B cell (primary cell): ENCODE data around the gene UPF1. TPM values are rescaled to one million over a fixed set of nuclear protein-coding genes. Genes with fewer than 3 reads are reported as not detected.

Experiments used
- ATAC-seq: fragments of 200-7000 bp; cut with Tn5 transposase; one replicate; pipeline ENCODE4 v1.10.0; 2021; ENCODE audit warnings: low read depth, mild to moderate bottlenecking, moderate number of reproducible peaks, moderate library complexity
- CTCF ChIA-PET: fragments of 350-600 bp; sonication (Branson Sonifier 250); formaldehyde crosslinking; loops from one replicate; lab custom pipeline; 2021; ENCODE audit warnings: antibody characterized with exemption, inconsistent platforms; lab: Charles Lee
- POLR2A ChIA-PET: fragments of 350-600 bp; sonication (Branson Sonifier 250); formaldehyde crosslinking; loops from one replicate; lab custom pipeline; 2021; ENCODE audit warnings: antibody characterized with exemption; lab: Charles Lee
- DNase-seq: peaks from one replicate; pipeline ENCODE4 v3.0.0; 2013
- H2AFZ ChIP-seq: 2 replicates; pipeline ENCODE4 v1.6.1; 2012; ENCODE audit warnings: mild to moderate bottlenecking, low read depth, low read length; ENCODE audit not compliant: insufficient read depth, poor library complexity, severe bottlenecking
- H3K27ac ChIP-seq, 2 donors: 1 replicate in 1 of 2; 2 replicates in 1 of 2; pipeline ENCODE4 v1.5.1; 2012 to 2013; ENCODE audit warnings: low read length in 2 of 2, mild to moderate bottlenecking in 2 of 2, moderate library complexity in 1 of 2
- H3K27me3 ChIP-seq, 4 experiments: fragments of 200-600 bp in 1 of 4; sonication (generic) in 1 of 4; replicated peaks in 1 of 4; 1 replicate in 2 of 4; 2 replicates in 2 of 4; pipeline versions ENCODE4 v1.6.1 to v1.7.0; 2013 to 2016; ENCODE audit warnings: low read length in 3 of 4, mild to moderate bottlenecking in 2 of 4, mixed read lengths in 1 of 4, moderate library complexity in 1 of 4; ENCODE audit not compliant: insufficient read depth in 4 of 4, control insufficient read depth in 3 of 4; ENCODE audit errors: control extremely low read depth in 1 of 4
- H3K36me3 ChIP-seq, 2 experiments: replicated peaks in 1 of 2; 1 replicate in 1 of 2; 2 replicates in 1 of 2; pipeline versions ENCODE4 v1.6.1 to v1.7.1; 2013; ENCODE audit warnings: low read length in 1 of 2; ENCODE audit not compliant: insufficient read depth in 2 of 2, control insufficient read depth in 1 of 2; ENCODE audit errors: control extremely low read depth in 1 of 2, extremely low read depth in 1 of 2
- H3K4me1 ChIP-seq, 2 donors: fragments of 200-600 bp in 1 of 2; sonication (generic) in 1 of 2; 1 replicate in 1 of 2; 2 replicates in 1 of 2; pipeline versions ENCODE4 v1.5.1 to v1.6.1; 2013 to 2017; ENCODE audit warnings: low read length in 2 of 2; ENCODE audit not compliant: control insufficient read depth in 2 of 2, insufficient read depth in 2 of 2
- H3K4me2 ChIP-seq: replicated peaks from 2 replicates; pipeline ENCODE3; 2012; ENCODE audit warnings: mild to moderate bottlenecking, low read depth, low read length; ENCODE audit not compliant: poor library complexity, severe bottlenecking
- H3K4me3 ChIP-seq, 5 experiments: fragments of 200-600 bp in 1 of 5; sonication (generic) in 1 of 5; 1 replicate in 3 of 5; 2 replicates in 2 of 5; pipeline versions ENCODE4 v1.5.1 to v1.7.0; 2011 to 2016; ENCODE audit warnings: low read length in 4 of 5, mild to moderate bottlenecking in 4 of 5, low read depth in 2 of 5, control low read depth in 1 of 5, moderate library complexity in 1 of 5; ENCODE audit not compliant: insufficient read depth in 1 of 5; ENCODE audit errors: control extremely low read depth in 1 of 5, extremely low read depth in 1 of 5
- H3K79me2 ChIP-seq: fragments of 200-600 bp; sonication (generic); one replicate; pipeline ENCODE4 v1.6.0; 2016; ENCODE audit warnings: low read length; ENCODE audit not compliant: control insufficient read depth, insufficient read depth
- H3K9ac ChIP-seq: fragments of 200-600 bp; sonication (generic); 2 replicates; pipeline ENCODE4 v1.6.1; 2017; ENCODE audit warnings: mild to moderate bottlenecking, low read length, moderate library complexity
- H3K9me3 ChIP-seq, 3 donors: one replicate each; pipeline versions ENCODE4 v1.6.1 to v1.7.1; 2013; ENCODE audit warnings: low read length in 2 of 3; ENCODE audit not compliant: control insufficient read depth in 2 of 3, insufficient read depth in 1 of 3; ENCODE audit errors: control extremely low read depth in 1 of 3
- H4K20me1 ChIP-seq: 2 replicates; pipeline ENCODE4 v1.6.0; 2012; ENCODE audit warnings: mild to moderate bottlenecking, low read length; ENCODE audit not compliant: insufficient read depth, control insufficient read depth, poor library complexity, severe bottlenecking
- H3K27ac Mint-ChIP-seq: one replicate; pipeline ENCODE4 v1.8.0; 2021; ENCODE audit warnings: mixed read lengths
- H3K27me3 Mint-ChIP-seq: one replicate; pipeline ENCODE4 v1.8.0; 2021; ENCODE audit warnings: mixed read lengths
- H3K4me1 Mint-ChIP-seq: one replicate; pipeline ENCODE4 v1.8.0; 2021; ENCODE audit warnings: mixed read lengths
- H3K4me3 Mint-ChIP-seq: one replicate; pipeline ENCODE4 v1.8.0; 2021; ENCODE audit warnings: mixed read lengths
- H3K9me3 Mint-ChIP-seq: one replicate; pipeline ENCODE4 v1.8.0; 2022; ENCODE audit warnings: mixed read lengths; ENCODE audit not compliant: insufficient read depth
- CTCF ChIP-seq: fragments of 200-600 bp; IDR thresholded peaks from one replicate; pipeline ENCODE4 v1.8.0; 2022; ENCODE audit warnings: antibody characterized with exemption, mild to moderate bottlenecking
- EZH2 ChIP-seq: IDR thresholded peaks from 2 replicates; pipeline ENCODE4 v1.6.1; 2012; ENCODE audit warnings: borderline replicate concordance, low read depth, mild to moderate bottlenecking, moderate library complexity, low read length; ENCODE audit not compliant: insufficient read depth, poor library complexity, severe bottlenecking
- WGBS: methylation state at CpG from one replicate; pipeline ENCODE4 v1.1.5; 2013; ENCODE audit warnings: missing lambda C conversion rate; ENCODE audit not compliant: insufficient coverage; 5-methylcytosine and 5-hydroxymethylcytosine counted together
- intact Hi-C: fragments of 100-400 bp; cut with micrococcal nuclease; formaldehyde crosslinking; loops from one replicate; pipeline ENCODE4 v1.10.0; 2022
- polyA plus RNA-seq: library from polyadenylated mRNA; depleted of rRNA; stranded (reverse); fragments of >200 nt; gene quantifications from 2 replicates; pipeline ENCODE4 v1.2.3, GENCODE V29; 2012
- total RNA-seq, 2 donors: library from RNA; stranded (reverse); fragments of 120-200 nt in 1 of 2; gene quantifications; 1 replicate in 1 of 2; 2 replicates in 1 of 2; pipeline versions ENCODE4 v1.2.3 to v1.2.4, GENCODE V29; 2013 to 2022

Gene UPF1
- total and polyA plus RNA-seq, 2 donors (not counting 1 experiment from before 2014, with no cell fraction given): 51.9 to 98.6 TPM

DNA sequence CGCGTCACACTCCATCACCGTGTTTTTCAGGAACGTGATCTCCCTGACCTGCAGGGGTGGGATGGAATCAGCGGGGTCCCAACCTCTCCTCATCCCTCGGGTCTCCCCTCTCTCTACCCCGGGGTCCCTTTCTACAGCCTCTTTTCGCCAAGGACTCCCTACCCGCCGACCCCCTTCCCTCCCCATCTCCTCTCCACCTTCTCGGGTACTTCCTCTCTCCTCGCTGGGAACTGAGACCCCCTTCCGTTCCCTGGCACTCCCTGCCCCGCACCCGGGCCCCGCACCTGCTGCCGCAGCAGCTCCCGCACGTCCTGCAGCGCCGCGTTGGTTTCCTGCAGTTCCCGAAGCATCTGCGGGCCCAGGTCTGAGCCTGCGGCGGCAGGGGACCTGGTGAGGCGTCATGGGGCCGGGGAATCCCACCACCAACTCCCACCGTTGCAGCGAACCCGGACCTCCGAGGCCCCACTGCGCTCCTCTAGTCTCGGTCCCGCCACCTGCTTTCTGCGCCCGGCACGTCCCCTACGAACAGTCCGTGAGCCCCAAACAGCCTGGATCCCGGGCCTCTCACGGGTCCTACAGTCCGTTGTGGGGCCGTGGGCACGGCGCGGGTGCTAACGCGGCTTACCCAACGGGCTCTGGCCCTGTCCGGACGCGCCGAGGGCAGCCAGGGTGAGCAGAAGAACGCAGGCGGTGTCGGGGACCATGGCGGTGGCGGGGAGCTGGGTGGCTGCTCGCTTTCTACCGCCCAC, 41.0 kb upstream of the UPF1 start, which contains the start of gene COMP:
Gene COMP, minus strand, starts transcription at position 740 of the 749 bp plus-strand sequence. Its CDS starts 36 bp downstream, at position 704.
- H3K4me3 ChIP-seq: peak within 1 kb of the TSS in 4 of 5 experiments; percentile 17 to 53 (median 38)
- no peaks in the 10 kb centered on the region for H3K36me3 ChIP-seq
- H3K27ac Mint-ChIP-seq: peak within 1 kb of the TSS; percentile 67
- peaks cover 40% of the 10 kb centered on the region for H3K4me1 Mint-ChIP-seq
- DNase-seq (peak; percentile 60), ATAC-seq (peak; percentile 18)
- no peaks in the 10 kb centered on the region for H3K9me3 Mint-ChIP-seq
- H3K27ac ChIP-seq: no peak within 1 kb of the TSS
- H3K79me2 ChIP-seq: no peaks in the 10 kb centered on the region
- WGBS: 4% methylated on average over 61 of the region's 61 CpGs
- H3K4me3 Mint-ChIP-seq: peak within 1 kb of the TSS; percentile 92
- H3K9ac ChIP-seq: peak within 1 kb of the TSS; percentile 59
- peaks cover 54% of the 10 kb centered on the region for H3K27me3 Mint-ChIP-seq
- intact Hi-C loops: no loop called here
- H3K9me3 ChIP-seq: peaks cover 0 to 49% (median 0%) of the 10 kb centered on the region in 3 donors
- peak within 1 kb of the TSS; percentile 91 for H3K4me2 ChIP-seq
- peaks cover 40 to 42% of the 10 kb centered on the region in 2 donors for H3K4me1 ChIP-seq
- ChIA-PET CTCF (interaction anchor here (1.4 kb wide), 1 partner anchor 56 kb away, joined by 4 read pairs; no protein-coding TSS in a partner anchor), POLR2A (no interaction called here)
- TF ChIP-seq EZH2 (no peak), CTCF (no peak)
- H2AFZ ChIP-seq: peak within 1 kb of the TSS; percentile 65
- H3K27me3 ChIP-seq: peaks cover 0 to 82% (median 35%) of the 10 kb centered on the region in 4 experiments
- H4K20me1 ChIP-seq: peaks cover 12% of the 10 kb centered on the region

DNA sequence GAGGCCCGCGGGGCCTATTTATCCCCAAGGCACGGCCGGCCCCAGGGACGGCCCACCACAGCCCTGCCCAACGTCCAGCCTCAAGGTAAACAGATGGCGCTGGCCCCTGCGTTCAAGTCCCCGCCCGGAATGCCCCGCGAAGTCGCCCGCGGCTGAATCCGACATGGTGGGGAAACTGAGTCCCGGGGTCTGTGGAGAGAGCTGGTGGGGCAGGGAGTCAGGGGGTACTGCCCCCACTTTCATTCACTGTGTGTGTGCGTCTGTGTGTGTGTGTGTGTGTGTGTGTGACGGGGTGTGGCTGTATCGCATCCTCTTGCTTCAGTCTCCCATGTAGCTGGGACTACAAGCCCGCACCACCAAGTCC, 40.5 kb upstream of the UPF1 start:
- Histone ChIP-seq H4K20me1 (peaks cover 12% of the 10 kb centered on the region), H3K9ac (no peak overlapping the region), H3K79me2 (no peaks in the 10 kb centered on the region), H3K9me3 (peaks cover 0 to 44% (median 0%) of the 10 kb centered on the region in 3 donors), H3K4me1 (peaks cover 40 to 42% of the 10 kb centered on the region in 2 donors), H3K27ac (no peak overlapping the region), H2AFZ (peak overlapping the region; percentile 65), H3K36me3 (no peaks in the 10 kb centered on the region), H3K4me3 (no peak overlapping the region), H3K4me2 (peak overlapping the region; percentile 91), H3K27me3 (peaks cover 0 to 77% (median 33%) of the 10 kb centered on the region in 4 experiments)
- ChIA-PET POLR2A (no interaction called here), CTCF (interaction anchor here (1.4 kb wide), 1 partner anchor 56 kb away, joined by 4 read pairs; no protein-coding TSS in a partner anchor)
- H3K27me3 Mint-ChIP-seq: peaks cover 52% of the 10 kb centered on the region
- intact Hi-C loops: no loop called here
- H3K9me3 Mint-ChIP-seq: no peaks in the 10 kb centered on the region
- no peak for ATAC-seq
- DNase-seq: no peak
- H3K4me1 Mint-ChIP-seq: peaks cover 35% of the 10 kb centered on the region
- peak overlapping the region; percentile 64 for H3K4me3 Mint-ChIP-seq
- no peak for TF ChIP-seq CTCF
- no peak for TF ChIP-seq EZH2
- H3K27ac Mint-ChIP-seq: no peak overlapping the region
- 18% methylated on average over 18 of the region's 21 CpGs for whole genome bisulfite sequencing
